ENCODE data around the gene AIM2. TPM values are rescaled to one million over a fixed set of nuclear protein-coding genes. Genes with fewer than 3 reads are reported as not detected.
A peak's percentile ranks its signal among the peaks of the same experiment; 100 is the strongest.

AIM2 gene
- total and polyA plus RNA-seq, 2 donors: 3.8 to 7.6 TPM

DNA sequence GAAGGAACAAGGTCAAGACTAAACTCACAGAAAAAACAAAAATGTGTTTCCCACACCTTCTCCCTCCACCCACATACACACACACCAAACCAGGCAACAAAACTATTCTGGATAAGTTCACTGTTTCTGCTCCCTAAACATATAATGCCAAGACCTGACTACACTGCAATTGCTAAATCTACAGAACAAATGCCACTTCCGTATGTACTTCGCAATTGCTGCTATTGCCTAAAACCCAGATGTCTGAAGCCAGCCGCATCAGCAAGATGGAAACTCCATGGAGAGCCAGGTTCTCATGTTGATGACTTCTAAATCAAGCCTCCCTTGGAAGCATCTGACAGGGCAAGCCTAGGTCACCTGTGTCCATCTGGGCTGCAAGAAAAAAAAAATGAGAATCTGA lies 8.3 kb upstream of the AIM2 start:
- no peak for DNase-seq (ENCODE audit: low read depth in 6 of 9, low spot score in 9 of 9)
- H3K27ac ChIP-seq (ENCODE audit: low read depth in 1 of 2, low read length in 1 of 2): no peak overlapping the region
- over 99% methylated on average over 3 of the region's 3 CpGs for WGBS
- no peaks in the 10 kb centered on the region for H3K4me1 ChIP-seq (ENCODE audit: control insufficient read depth in 2 of 2, insufficient read depth in 2 of 2, low read length in 2 of 2)
- no peaks in the 10 kb centered on the region for H3K36me3 ChIP-seq (ENCODE audit: control insufficient read depth in 2 of 2, insufficient read depth in 2 of 2, low read length in 1 of 2)
- H3K4me3 ChIP-seq (ENCODE audit: low read length in 2 of 2): no peak overlapping the region
- H3K9me3 ChIP-seq (ENCODE audit: control insufficient read depth in 2 of 2, insufficient read depth in 1 of 2, low read length in 1 of 2): no peaks in the 10 kb centered on the region
- H3K27me3 ChIP-seq (ENCODE audit: control insufficient read depth in 2 of 2, insufficient read depth in 1 of 2, low read length in 1 of 2): no peaks in the 10 kb centered on the region

DNA sequence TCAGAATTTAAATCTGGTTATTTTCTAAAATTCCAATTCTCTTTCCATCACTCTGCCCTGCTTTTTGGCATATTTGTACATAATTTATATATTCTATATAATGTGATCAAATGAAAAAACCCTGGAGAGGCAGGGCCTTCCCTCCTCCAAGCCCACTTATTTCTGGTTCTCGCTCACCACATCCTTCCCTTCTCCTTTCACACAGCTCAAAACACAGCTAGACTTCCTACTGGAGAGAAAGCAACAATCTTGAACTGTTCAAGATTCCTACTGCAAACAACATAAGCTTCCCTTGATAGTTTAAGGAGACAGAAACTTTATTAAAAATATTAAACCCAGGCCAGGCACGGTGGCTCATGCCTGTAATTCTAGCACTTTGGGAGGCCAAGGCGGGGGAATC lies 7.6 kb upstream of the AIM2 start:
- Histone ChIP-seq H3K27ac (ENCODE audit: low read depth in 1 of 2, low read length in 1 of 2) (no peak overlapping the region), H3K27me3 (ENCODE audit: control insufficient read depth in 2 of 2, insufficient read depth in 1 of 2, low read length in 1 of 2) (no peaks in the 10 kb centered on the region), H3K4me1 (ENCODE audit: control insufficient read depth in 2 of 2, insufficient read depth in 2 of 2, low read length in 2 of 2) (no peaks in the 10 kb centered on the region), H3K4me3 (ENCODE audit: low read length in 2 of 2) (no peak overlapping the region), H3K36me3 (ENCODE audit: control insufficient read depth in 2 of 2, insufficient read depth in 2 of 2, low read length in 1 of 2) (no peaks in the 10 kb centered on the region), H3K9me3 (ENCODE audit: control insufficient read depth in 2 of 2, insufficient read depth in 1 of 2, low read length in 1 of 2) (no peaks in the 10 kb centered on the region)
- DNase-seq (ENCODE audit: low read depth in 6 of 9, low spot score in 9 of 9): no peak
- 74% methylated on average over 3 of the region's 3 CpGs for WGBS

GRCh38 chr1:159083013-159083412 lies 6.4 kb upstream of the AIM2 start:
- H3K4me1 ChIP-seq (ENCODE audit: control insufficient read depth in 2 of 2, insufficient read depth in 2 of 2, low read length in 2 of 2): no peaks in the 10 kb centered on the region
- 98% methylated on average over 1 of the region's 1 CpG for WGBS
- H3K27ac ChIP-seq (ENCODE audit: low read depth in 1 of 2, low read length in 1 of 2): no peak overlapping the region
- H3K4me3 ChIP-seq (ENCODE audit: low read length in 2 of 2): no peak overlapping the region
- no peaks in the 10 kb centered on the region for H3K27me3 ChIP-seq (ENCODE audit: control insufficient read depth in 2 of 2, insufficient read depth in 1 of 2, low read length in 1 of 2)
- no peaks in the 10 kb centered on the region for H3K9me3 ChIP-seq (ENCODE audit: control insufficient read depth in 2 of 2, insufficient read depth in 1 of 2, low read length in 1 of 2)
- DNase-seq (ENCODE audit: low read depth in 6 of 9, low spot score in 9 of 9): no peak
- no peaks in the 10 kb centered on the region for H3K36me3 ChIP-seq (ENCODE audit: control insufficient read depth in 2 of 2, insufficient read depth in 2 of 2, low read length in 1 of 2)

GRCh38 chr1:159081626-159082025 lies 5.1 kb upstream of the AIM2 start:
- 96% methylated on average over 1 of the region's 1 CpG for WGBS
- H3K36me3 ChIP-seq (ENCODE audit: control insufficient read depth in 2 of 2, insufficient read depth in 2 of 2, low read length in 1 of 2): no peaks in the 10 kb centered on the region
- no peak for DNase-seq (ENCODE audit: low read depth in 6 of 9, low spot score in 9 of 9)
- H3K4me1 ChIP-seq (ENCODE audit: control insufficient read depth in 2 of 2, insufficient read depth in 2 of 2, low read length in 2 of 2): no peaks in the 10 kb centered on the region
- H3K9me3 ChIP-seq (ENCODE audit: control insufficient read depth in 2 of 2, insufficient read depth in 1 of 2, low read length in 1 of 2): no peaks in the 10 kb centered on the region
- no peaks in the 10 kb centered on the region for H3K27me3 ChIP-seq (ENCODE audit: control insufficient read depth in 2 of 2, insufficient read depth in 1 of 2, low read length in 1 of 2)
- H3K27ac ChIP-seq (ENCODE audit: low read depth in 1 of 2, low read length in 1 of 2): no peak overlapping the region
- H3K4me3 ChIP-seq (ENCODE audit: low read length in 2 of 2): no peak overlapping the region

GRCh38 chr1:159079525-159079924 lies 3.0 kb upstream of the AIM2 start:
- Histone ChIP-seq H3K27me3 (ENCODE audit: control insufficient read depth in 2 of 2, insufficient read depth in 1 of 2, low read length in 1 of 2) (no peaks in the 10 kb centered on the region), H3K4me1 (ENCODE audit: control insufficient read depth in 2 of 2, insufficient read depth in 2 of 2, low read length in 2 of 2) (no peaks in the 10 kb centered on the region), H3K9me3 (ENCODE audit: control insufficient read depth in 2 of 2, insufficient read depth in 1 of 2, low read length in 1 of 2) (no peaks in the 10 kb centered on the region), H3K27ac (ENCODE audit: low read depth in 1 of 2, low read length in 1 of 2) (no peak overlapping the region), H3K36me3 (ENCODE audit: control insufficient read depth in 2 of 2, insufficient read depth in 2 of 2, low read length in 1 of 2) (no peaks in the 10 kb centered on the region), H3K4me3 (ENCODE audit: low read length in 2 of 2) (no peak overlapping the region)
- no peak for DNase-seq (ENCODE audit: low read depth in 6 of 9, low spot score in 9 of 9)
- 98% methylated on average over 1 of the region's 1 CpG for WGBS

DNA sequence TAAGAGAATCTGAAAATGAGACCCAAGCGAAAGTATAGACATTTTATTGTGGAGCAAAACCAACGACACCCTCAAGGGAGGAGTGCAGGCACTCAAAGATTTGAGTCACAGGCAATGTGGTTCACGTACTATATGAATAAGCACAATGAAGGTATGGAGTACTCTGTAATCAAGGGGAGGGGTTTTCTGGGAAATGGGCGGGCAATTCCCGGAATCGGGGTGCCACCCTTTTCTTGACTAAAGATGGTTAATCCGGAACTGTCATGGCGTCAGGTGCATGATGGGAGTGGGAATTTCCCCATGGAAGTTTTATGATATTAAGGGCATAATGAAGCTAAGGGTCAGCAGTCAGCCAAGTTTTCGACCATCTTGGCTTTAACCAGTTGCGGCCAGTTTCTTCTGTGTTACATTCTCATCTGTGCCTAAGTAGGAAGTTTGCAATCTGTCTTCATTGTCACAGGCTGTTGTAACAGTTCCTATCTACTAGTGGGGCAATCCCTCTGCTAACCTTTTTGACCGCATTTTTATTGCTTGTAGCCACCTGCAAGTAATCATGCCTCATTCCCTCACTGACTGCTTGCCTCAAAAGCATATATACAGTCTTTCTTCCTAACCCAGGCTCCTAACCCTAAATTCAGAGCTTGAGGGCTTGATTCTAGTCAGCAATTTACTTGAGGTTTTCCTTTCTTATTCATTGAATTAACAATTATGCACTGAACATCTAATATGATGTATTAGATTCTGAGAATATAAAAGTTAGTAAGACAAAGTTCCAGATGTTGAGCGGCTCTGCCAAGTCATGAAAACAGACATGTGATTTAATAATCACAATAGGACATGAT lies 775 bp upstream of the AIM2 start:
- H3K9me3 ChIP-seq (ENCODE audit: control insufficient read depth in 2 of 2, insufficient read depth in 1 of 2, low read length in 1 of 2): no peaks in the 10 kb centered on the region
- H3K4me3 ChIP-seq (ENCODE audit: low read length in 2 of 2): no peak overlapping the region
- 89% methylated on average over 12 of the region's 12 CpGs for WGBS
- H3K36me3 ChIP-seq (ENCODE audit: control insufficient read depth in 2 of 2, insufficient read depth in 2 of 2, low read length in 1 of 2): no peaks in the 10 kb centered on the region
- peak overlapping the region in 1 of 2 donors; percentile 36 for H3K27ac ChIP-seq (ENCODE audit: low read depth in 1 of 2, low read length in 1 of 2)
- peak in 1 of 9 donors; percentile 19 for DNase-seq (ENCODE audit: low read depth in 6 of 9, low spot score in 9 of 9)
- H3K27me3 ChIP-seq (ENCODE audit: control insufficient read depth in 2 of 2, insufficient read depth in 1 of 2, low read length in 1 of 2): no peaks in the 10 kb centered on the region
- H3K4me1 ChIP-seq (ENCODE audit: control insufficient read depth in 2 of 2, insufficient read depth in 2 of 2, low read length in 2 of 2): no peaks in the 10 kb centered on the region

- Histone ChIP-seq H3K9me3 (ENCODE audit: control insufficient read depth in 2 of 2, insufficient read depth in 1 of 2, low read length in 1 of 2) (no peaks in the 10 kb centered on the region), H3K27me3 (ENCODE audit: control insufficient read depth in 2 of 2, insufficient read depth in 1 of 2, low read length in 1 of 2) (no peaks in the 10 kb centered on the region), H3K4me3 (ENCODE audit: low read length in 2 of 2) (no peak overlapping the region), H3K4me1 (ENCODE audit: control insufficient read depth in 2 of 2, insufficient read depth in 2 of 2, low read length in 2 of 2) (peaks cover 7 to 12% of the 10 kb centered on the region in 2 donors), H3K27ac (ENCODE audit: low read depth in 1 of 2, low read length in 1 of 2) (no peak overlapping the region), H3K36me3 (ENCODE audit: control insufficient read depth in 2 of 2, insufficient read depth in 2 of 2, low read length in 1 of 2) (no peaks in the 10 kb centered on the region)
- peak in 7 of 9 donors; percentile 31 to 68 (median 40) for DNase-seq (ENCODE audit: low read depth in 6 of 9, low spot score in 9 of 9)
Measured at GRCh38 chr1:159071970-159072582, 4.5 kb downstream of the AIM2 start.

- peaks cover 7 to 12% of the 10 kb centered on the region in 2 donors for H3K4me1 ChIP-seq (ENCODE audit: control insufficient read depth in 2 of 2, insufficient read depth in 2 of 2, low read length in 2 of 2)
- no peaks in the 10 kb centered on the region for H3K36me3 ChIP-seq (ENCODE audit: control insufficient read depth in 2 of 2, insufficient read depth in 2 of 2, low read length in 1 of 2)
- H3K9me3 ChIP-seq (ENCODE audit: control insufficient read depth in 2 of 2, insufficient read depth in 1 of 2, low read length in 1 of 2): no peaks in the 10 kb centered on the region
- DNase-seq (ENCODE audit: low read depth in 6 of 9, low spot score in 9 of 9): no peak
- H3K27me3 ChIP-seq (ENCODE audit: control insufficient read depth in 2 of 2, insufficient read depth in 1 of 2, low read length in 1 of 2): no peaks in the 10 kb centered on the region
- no peak overlapping the region for H3K4me3 ChIP-seq (ENCODE audit: low read length in 2 of 2)
- no peak overlapping the region for H3K27ac ChIP-seq (ENCODE audit: low read depth in 1 of 2, low read length in 1 of 2)
- WGBS: over 99% methylated on average over 2 of the region's 2 CpGs
Measured at GRCh38 chr1:159068886-159069285, 7.7 kb downstream of the AIM2 start.
